ENCODE measurements around the gene TEX2.

TEX2 gene

GRCh38 chr17:64244165-64244564 is 18.9 kb downstream of the TEX2 start:
- H3K4me1 ChIP-seq (ENCODE audit: insufficient read depth, low read length, severe bottlenecking): no peaks in the 10 kb centered on the region
- H2AFZ ChIP-seq (ENCODE audit: low read length): no peak overlapping the region
- no peaks in the 10 kb centered on the region for H3K36me3 ChIP-seq (ENCODE audit: insufficient read depth, low read length)
- no peak overlapping the region for H3K27ac ChIP-seq (ENCODE audit: low read depth, low read length, poor library complexity, severe bottlenecking)
- no peaks in the 10 kb centered on the region for H3F3A ChIP-seq (ENCODE audit: insufficient read depth, low read length)
- no peak for TF ChIP-seq CTCF (IDR thresholded peaks at IDR 0.05; ENCODE audit: low read length)
- TF ChIP-seq EZH2 (IDR thresholded peaks at IDR 0.05; ENCODE audit: borderline replicate concordance, low read length): no peak
- H3K9me2 ChIP-seq (ENCODE audit: low read depth, low read length): no peaks in the 10 kb centered on the region
- H3K9ac ChIP-seq (ENCODE audit: low read length): no peak overlapping the region
- no peak overlapping the region for H3K4me2 ChIP-seq (ENCODE audit: low read length)
- H3K4me3 ChIP-seq (ENCODE audit: low read depth, low read length, poor library complexity, severe bottlenecking): no peak overlapping the region
- no peaks in the 10 kb centered on the region for H3K9me3 ChIP-seq (ENCODE audit: low read length)
- H3K27me3 ChIP-seq (ENCODE audit: insufficient read depth, low read length): no peaks in the 10 kb centered on the region
- no peaks in the 10 kb centered on the region for H4K20me1 ChIP-seq (ENCODE audit: insufficient read depth, low read length)
- no peaks in the 10 kb centered on the region for H3K79me2 ChIP-seq (ENCODE audit: insufficient read depth, low read length)

GRCh38 chr17:64243340-64243739 is 19.7 kb downstream of the TEX2 start:
- no peaks in the 10 kb centered on the region for H3K9me2 ChIP-seq (ENCODE audit: low read depth, low read length)
- H3K36me3 ChIP-seq (ENCODE audit: insufficient read depth, low read length): no peaks in the 10 kb centered on the region
- no peaks in the 10 kb centered on the region for H4K20me1 ChIP-seq (ENCODE audit: insufficient read depth, low read length)
- no peaks in the 10 kb centered on the region for H3K79me2 ChIP-seq (ENCODE audit: insufficient read depth, low read length)
- TF ChIP-seq EZH2 (IDR thresholded peaks at IDR 0.05; ENCODE audit: borderline replicate concordance, low read length) (no peak), CTCF (IDR thresholded peaks at IDR 0.05; ENCODE audit: low read length) (no peak)
- H3K27me3 ChIP-seq (ENCODE audit: insufficient read depth, low read length): no peaks in the 10 kb centered on the region
- no peak overlapping the region for H3K4me3 ChIP-seq (ENCODE audit: low read depth, low read length, poor library complexity, severe bottlenecking)
- H2AFZ ChIP-seq (ENCODE audit: low read length): no peak overlapping the region
- no peaks in the 10 kb centered on the region for H3K4me1 ChIP-seq (ENCODE audit: insufficient read depth, low read length, severe bottlenecking)
- no peaks in the 10 kb centered on the region for H3K9me3 ChIP-seq (ENCODE audit: low read length)
- H3K27ac ChIP-seq (ENCODE audit: low read depth, low read length, poor library complexity, severe bottlenecking): no peak overlapping the region
- no peak overlapping the region for H3K9ac ChIP-seq (ENCODE audit: low read length)
- no peak overlapping the region for H3K4me2 ChIP-seq (ENCODE audit: low read length)
- no peaks in the 10 kb centered on the region for H3F3A ChIP-seq (ENCODE audit: insufficient read depth, low read length)

- no peaks in the 10 kb centered on the region for H3F3A ChIP-seq (ENCODE audit: insufficient read depth, low read length)
- H2AFZ ChIP-seq (ENCODE audit: low read length): no peak overlapping the region
- no peaks in the 10 kb centered on the region for H3K4me1 ChIP-seq (ENCODE audit: insufficient read depth, low read length, severe bottlenecking)
- no peaks in the 10 kb centered on the region for H4K20me1 ChIP-seq (ENCODE audit: insufficient read depth, low read length)
- no peaks in the 10 kb centered on the region for H3K9me3 ChIP-seq (ENCODE audit: low read length)
- no peaks in the 10 kb centered on the region for H3K79me2 ChIP-seq (ENCODE audit: insufficient read depth, low read length)
- no peaks in the 10 kb centered on the region for H3K36me3 ChIP-seq (ENCODE audit: insufficient read depth, low read length)
- TF ChIP-seq EZH2 (IDR thresholded peaks at IDR 0.05; ENCODE audit: borderline replicate concordance, low read length) (no peak), CTCF (IDR thresholded peaks at IDR 0.05; ENCODE audit: low read length) (no peak)
- no peaks in the 10 kb centered on the region for H3K9me2 ChIP-seq (ENCODE audit: low read depth, low read length)
- H3K9ac ChIP-seq (ENCODE audit: low read length): no peak overlapping the region
- H3K27ac ChIP-seq (ENCODE audit: low read depth, low read length, poor library complexity, severe bottlenecking): no peak overlapping the region
- no peaks in the 10 kb centered on the region for H3K27me3 ChIP-seq (ENCODE audit: insufficient read depth, low read length)
- no peak overlapping the region for H3K4me3 ChIP-seq (ENCODE audit: low read depth, low read length, poor library complexity, severe bottlenecking)
- no peak overlapping the region for H3K4me2 ChIP-seq (ENCODE audit: low read length)
Observed at GRCh38 chr17:64242633-64243032, 20.4 kb downstream of the TEX2 start.

All from OCI-LY1 (cell line).